ENCODE results near the gene ABCB4.

GRCh38 chr7:87474533-87475358 is 734 bp downstream of the ABCB4 start:
- TF ChIP-seq CTCF (IDR thresholded peaks at IDR 0.05) = no peak
- no peak for TF ChIP-seq POLR2AphosphoS5 (IDR thresholded peaks at IDR 0.05)

Measured in breast epithelium (tissue), 3 donors.